ENCODE measurements around the gene STX1A. TPM values are rescaled to one million over a fixed set of nuclear protein-coding genes. Genes with fewer than 3 reads are reported as not detected.
"Not testable (repeated sequence)": the region's sequence is repeated elsewhere in the genome, so short reads cannot be mapped to it uniquely, and the experiment has no call there.

STX1A gene
- polyA plus RNA-seq, 1 donor from 2014 or later, result 1.6 TPM

- H3K27ac Mint-ChIP-seq, result no peak overlapping the region
- no peaks in the 10 kb centered on the region for H3K9me3 Mint-ChIP-seq
- H3K4me3 Mint-ChIP-seq, result no peak overlapping the region
- H3K4me1 Mint-ChIP-seq, result peaks cover 0 to 10% (median 9%) of the 10 kb centered on the region in 3 donors
- H3K36me3 Mint-ChIP-seq, result peaks cover 10% of the 10 kb centered on the region
- no peaks in the 10 kb centered on the region for H3K27me3 Mint-ChIP-seq
Measured at GRCh38 chr7:73690646-73691045, 28.8 kb downstream of the STX1A start.

- Mint-ChIP-seq H3K9me3 (no peaks in the 10 kb centered on the region), H3K4me1 (peaks cover 6 to 13% (median 12%) of the 10 kb centered on the region in 3 donors), H3K4me3 (no peak overlapping the region), H3K36me3 (peaks cover 10% of the 10 kb centered on the region), H3K27ac (peak overlapping the region in 1 of 3 donors; percentile 44), H3K27me3 (no peaks in the 10 kb centered on the region)
Measured at GRCh38 chr7:73688288-73688687, 31.2 kb downstream of the STX1A start.

DNA sequence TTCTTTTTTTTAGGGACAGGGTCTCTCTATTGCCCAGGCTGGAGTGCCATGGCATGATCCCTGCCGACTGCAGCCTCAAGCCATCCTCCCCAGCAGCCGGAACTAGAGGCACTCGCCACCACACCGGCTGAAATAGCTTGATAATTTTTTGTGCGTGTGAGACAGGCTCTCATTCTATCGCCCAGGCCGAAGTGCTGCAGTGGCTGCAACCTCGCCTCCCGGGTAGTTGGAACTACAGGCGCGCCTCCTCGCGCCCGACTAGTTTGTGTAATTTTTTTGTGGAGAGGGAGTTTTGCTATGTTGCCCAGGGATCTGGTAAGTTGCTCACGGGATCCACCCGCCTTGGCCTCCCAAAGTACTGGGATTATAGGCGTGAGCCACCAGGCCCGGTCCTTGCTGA is 34.2 kb downstream of the STX1A start:
- H3K27ac Mint-ChIP-seq, result peak overlapping the region in 1 of 3 donors; percentile 45
- no peaks in the 10 kb centered on the region for H3K9me3 Mint-ChIP-seq
- peaks cover 4% of the 10 kb centered on the region for H3K36me3 Mint-ChIP-seq
- H3K4me1 Mint-ChIP-seq, result peaks cover 16 to 27% (median 23%) of the 10 kb centered on the region in 3 donors
- no peaks in the 10 kb centered on the region for H3K27me3 Mint-ChIP-seq
- H3K4me3 Mint-ChIP-seq, result peak overlapping the region; percentile 39 to 98 (median 64)

DNA sequence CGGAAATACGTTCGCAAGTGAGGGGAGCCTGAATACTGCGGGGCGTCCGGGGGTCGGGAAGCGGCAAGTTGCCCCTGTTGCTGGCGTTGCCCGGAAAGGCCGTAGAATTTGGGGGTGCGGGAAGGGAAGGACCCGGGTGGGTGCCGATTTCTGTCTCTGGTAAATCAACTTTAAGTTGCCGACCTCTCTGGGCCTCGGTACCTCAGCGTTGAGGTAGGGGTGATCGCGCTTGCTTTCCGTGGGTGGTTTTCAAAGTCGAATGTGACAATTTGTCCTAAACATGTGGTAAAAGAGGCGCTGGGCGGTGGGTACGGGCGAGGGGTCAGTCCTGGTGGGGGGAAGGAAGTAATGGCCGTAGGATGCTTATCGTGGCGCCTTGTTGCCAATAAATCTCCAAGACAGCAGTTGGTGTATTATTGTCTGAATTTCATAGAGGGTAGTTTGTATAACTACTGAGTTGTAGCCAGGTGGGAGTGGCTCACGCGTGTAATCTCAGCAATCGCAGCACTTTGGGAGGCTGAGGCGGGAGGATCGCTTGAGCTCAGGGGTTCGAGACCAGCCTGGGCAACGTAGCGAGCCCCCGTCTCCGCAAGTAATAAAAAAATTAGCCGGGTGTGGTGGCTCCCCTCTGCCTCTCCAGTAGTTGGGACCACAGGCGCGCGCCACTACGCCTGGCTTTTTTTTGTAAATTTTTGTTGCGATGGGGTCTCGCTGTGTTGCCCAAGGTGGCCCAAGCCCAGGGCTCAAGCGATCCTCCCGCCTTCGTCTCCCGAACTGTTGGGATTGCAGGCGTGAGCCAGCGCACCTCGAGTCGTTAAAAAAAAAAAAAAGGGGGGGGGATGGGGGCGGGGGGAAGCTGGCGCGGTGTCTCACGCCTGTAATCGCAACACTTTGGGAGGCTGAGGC is 35.4 kb downstream of the STX1A start:
- H3K4me1 Mint-ChIP-seq, result peaks cover 16 to 22% (median 17%) of the 10 kb centered on the region in 3 donors

DNA sequence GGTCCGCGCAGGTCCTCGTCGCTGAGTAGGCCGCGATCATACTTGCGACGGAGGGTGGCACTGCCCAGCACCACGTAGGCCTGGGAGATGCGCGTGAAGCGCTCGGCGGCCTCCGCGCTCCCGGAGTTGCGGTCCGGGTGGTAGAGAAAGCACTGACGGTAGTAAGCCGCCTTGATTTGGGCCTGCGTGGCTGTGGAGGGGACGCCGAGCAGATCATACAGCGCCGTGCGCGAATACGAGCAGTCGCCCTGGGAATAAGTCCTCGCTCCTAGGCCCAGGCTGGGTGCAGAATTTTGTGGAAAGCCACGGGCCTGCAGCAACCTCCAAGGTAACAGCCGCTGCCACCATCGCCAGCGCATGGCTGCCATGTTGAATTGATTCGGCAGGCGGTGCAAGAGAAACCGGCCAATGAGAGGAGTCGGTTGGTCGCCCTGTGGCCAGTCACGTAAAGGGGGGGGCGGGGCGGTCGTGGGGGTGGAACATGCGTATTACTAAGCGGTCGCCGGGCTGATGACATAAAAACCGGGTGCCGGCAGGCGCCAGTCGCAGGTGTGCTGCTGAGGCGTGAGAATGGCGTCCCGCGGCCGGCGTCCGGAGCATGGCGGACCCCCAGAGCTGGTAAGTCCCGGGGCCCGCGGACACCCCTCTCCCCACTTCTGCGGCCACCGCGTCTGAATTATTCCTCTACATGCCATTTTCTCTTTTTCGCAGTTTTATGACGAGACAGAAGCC is 36.2 kb downstream of the STX1A start, which contains the start of the genes BUD23 and DNAJC30:
BUD23 (plus strand) TSS at position 542 of the 732 bp plus-strand sequence; CDS start at position 571, 29 bp downstream.
DNAJC30 (minus strand) TSS at position 398 of the 732 bp plus-strand sequence; CDS start at position 368, 30 bp downstream.
- peak within 1 kb of the TSS; percentile 93 to 96 (median 96) for H3K27ac Mint-ChIP-seq
- H3K4me1 Mint-ChIP-seq, result peaks cover 16 to 18% (median 18%) of the 10 kb centered on the region in 3 donors
- H3K4me3 Mint-ChIP-seq, result peak within 1 kb of the TSS; percentile 97 to 99 (median 98)
- no peaks in the 10 kb centered on the region for H3K9me3 Mint-ChIP-seq
- no peaks in the 10 kb centered on the region for H3K36me3 Mint-ChIP-seq
- H3K27me3 Mint-ChIP-seq, result no peaks in the 10 kb centered on the region

More for the DNA sequence above, 35.4 kb downstream of the STX1A start:
- no peaks in the 10 kb centered on the region for H3K9me3 Mint-ChIP-seq
- H3K27ac Mint-ChIP-seq, result peak overlapping the region; percentile 93 to 96 (median 96)
- H3K4me3 Mint-ChIP-seq, result peak overlapping the region; percentile 97 to 99 (median 98)
- peaks cover 4% of the 10 kb centered on the region for H3K36me3 Mint-ChIP-seq
- no peaks in the 10 kb centered on the region for H3K27me3 Mint-ChIP-seq

DNA sequence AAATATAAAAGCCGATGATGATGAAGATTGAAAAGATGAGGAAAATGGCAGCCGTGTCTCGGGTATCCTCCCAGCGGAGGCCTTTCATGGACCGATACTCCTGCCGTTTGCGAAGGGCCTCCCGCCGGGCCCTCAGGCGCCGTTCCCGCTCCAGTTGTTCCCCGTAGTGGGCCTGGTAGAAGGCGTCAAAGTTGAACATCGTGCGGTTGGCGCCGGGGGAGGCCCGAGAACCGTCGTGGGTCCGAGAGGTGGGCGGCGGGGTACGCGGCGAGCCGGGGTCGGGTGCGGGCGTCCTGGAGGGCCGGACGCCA is 36.8 kb downstream of the STX1A start:
- H3K9me3 Mint-ChIP-seq, result no peaks in the 10 kb centered on the region
- peak overlapping the region; percentile 97 to 99 (median 98) for H3K4me3 Mint-ChIP-seq
- peak overlapping the region; percentile 23 to 96 (median 96) for H3K27ac Mint-ChIP-seq
- no peaks in the 10 kb centered on the region for H3K36me3 Mint-ChIP-seq
- H3K4me1 Mint-ChIP-seq, result peaks cover 16 to 18% (median 18%) of the 10 kb centered on the region in 3 donors
- no peaks in the 10 kb centered on the region for H3K27me3 Mint-ChIP-seq

DNA sequence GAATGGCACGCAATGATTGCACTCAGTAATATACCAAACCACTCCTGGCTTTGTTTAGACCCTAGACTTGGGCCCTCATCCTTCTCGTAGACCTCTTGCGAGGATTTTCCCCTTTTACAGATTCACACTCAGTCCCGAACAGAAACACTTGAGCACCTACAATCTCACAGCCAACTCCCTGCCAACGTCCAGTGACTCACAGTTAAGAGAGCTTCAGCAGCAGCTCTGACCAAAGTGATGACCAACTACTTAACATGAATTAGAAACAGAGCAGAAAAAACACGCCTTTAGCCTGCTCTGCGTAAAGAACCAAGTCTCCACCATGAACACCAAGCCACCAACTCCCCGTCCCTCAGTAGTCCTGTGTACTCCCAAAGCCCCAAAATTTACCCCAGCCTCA is 38.4 kb downstream of the STX1A start:
- Mint-ChIP-seq H3K4me1 (peaks cover 16 to 18% (median 18%) of the 10 kb centered on the region in 3 donors), H3K27ac (peak overlapping the region in 1 of 3 donors; percentile 61), H3K27me3 (no peaks in the 10 kb centered on the region), H3K9me3 (no peaks in the 10 kb centered on the region), H3K4me3 (peak overlapping the region; percentile 65 to 98 (median 88)), H3K36me3 (no peaks in the 10 kb centered on the region)

DNA sequence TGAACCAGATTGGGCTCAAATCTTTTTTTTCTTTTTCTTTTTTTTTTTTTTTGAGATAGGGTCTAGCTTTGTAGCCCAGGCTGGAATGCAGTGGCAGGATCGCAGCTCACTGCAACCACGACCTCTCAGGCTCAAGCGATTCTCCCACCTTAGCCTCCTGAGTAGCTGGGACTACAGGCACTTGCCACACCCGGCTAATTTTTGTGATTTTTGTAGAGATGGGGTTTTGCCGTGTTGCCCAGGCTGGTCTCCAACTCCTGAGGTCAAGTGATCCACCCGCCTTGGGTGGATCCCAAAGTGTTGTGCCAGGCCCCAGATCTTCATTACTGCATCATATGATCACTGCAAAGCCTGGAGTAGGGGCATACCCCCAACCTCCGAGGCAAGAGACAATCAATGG is 39.0 kb downstream of the STX1A start:
- H3K4me3 Mint-ChIP-seq, result peak overlapping the region in 3 of 4 donors; percentile 12 to 98 (median 97)
- no peaks in the 10 kb centered on the region for H3K9me3 Mint-ChIP-seq
- no peaks in the 10 kb centered on the region for H3K27me3 Mint-ChIP-seq
- H3K27ac Mint-ChIP-seq, result peak overlapping the region in 2 of 3 donors; percentile 20 to 61
- no peaks in the 10 kb centered on the region for H3K36me3 Mint-ChIP-seq
- peaks cover 16 to 18% (median 17%) of the 10 kb centered on the region in 3 donors for H3K4me1 Mint-ChIP-seq

DNA sequence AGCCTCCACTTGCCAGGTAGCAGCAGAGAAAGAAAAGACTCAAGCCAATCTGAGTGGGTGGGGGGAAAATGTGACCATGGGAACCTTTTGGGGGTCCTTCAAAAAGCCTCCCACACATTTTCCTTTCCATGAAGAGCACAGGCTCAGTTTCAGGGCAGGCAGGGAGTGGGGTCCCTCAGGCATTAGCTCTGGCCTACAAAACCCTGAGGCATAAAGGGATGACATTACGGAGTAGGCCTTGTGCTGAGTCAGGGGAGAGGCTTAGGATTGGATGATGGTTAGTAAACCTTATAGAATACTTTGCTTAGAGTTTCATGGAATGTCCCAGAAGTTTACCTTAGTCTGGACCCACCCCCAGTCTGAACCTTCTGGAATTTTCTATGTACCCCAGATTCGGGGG is 39.8 kb downstream of the STX1A start:
- Mint-ChIP-seq H3K27me3 (no peaks in the 10 kb centered on the region), H3K4me1 (peaks cover 16 to 18% (median 17%) of the 10 kb centered on the region in 3 donors), H3K4me3 (peak overlapping the region in 1 of 4 donors; percentile 75), H3K36me3 (no peaks in the 10 kb centered on the region), H3K27ac (peak overlapping the region in 1 of 3 donors; percentile 25), H3K9me3 (no peaks in the 10 kb centered on the region)

- Mint-ChIP-seq H3K27ac (peak overlapping the region in 1 of 3 donors; percentile 25), H3K4me1 (peaks cover 15 to 16% (median 15%) of the 10 kb centered on the region in 3 donors), H3K4me3 (peak overlapping the region in 2 of 4 donors; percentile 25 to 81), H3K9me3 (no peaks in the 10 kb centered on the region), H3K36me3 (no peaks in the 10 kb centered on the region), H3K27me3 (no peaks in the 10 kb centered on the region)
Measured at GRCh38 chr7:73678862-73679261, 40.6 kb downstream of the STX1A start.

- not testable (repeated sequence) for H3K4me3 Mint-ChIP-seq, H3K27ac Mint-ChIP-seq, H3K9me3 Mint-ChIP-seq, H3K4me1 Mint-ChIP-seq, H3K36me3 Mint-ChIP-seq, H3K27me3 Mint-ChIP-seq
Measured at GRCh38 chr7:73676062-73676461, 43.4 kb downstream of the STX1A start.

- no peak overlapping the region for H3K27ac Mint-ChIP-seq
Measured at GRCh38 chr7:73674468-73675124, 44.9 kb downstream of the STX1A start.

GRCh38 chr7:73671857-73672445 is 47.5 kb downstream of the STX1A start:
- H3K4me1 Mint-ChIP-seq, result peaks cover 0 to 3% (median 3%) of the 10 kb centered on the region in 3 donors
- H3K9me3 Mint-ChIP-seq, result no peaks in the 10 kb centered on the region
- peak overlapping the region in 1 of 3 donors; percentile 13 for H3K27ac Mint-ChIP-seq
- H3K4me3 Mint-ChIP-seq, result peak overlapping the region in 1 of 4 donors; percentile 67
- H3K27me3 Mint-ChIP-seq, result peaks cover 6% of the 10 kb centered on the region
- H3K36me3 Mint-ChIP-seq, result no peaks in the 10 kb centered on the region

More at GRCh38 chr7:73674468-73675124, 44.9 kb downstream of the STX1A start:
- Mint-ChIP-seq H3K36me3 (no peaks in the 10 kb centered on the region), H3K4me1 (peaks cover 0 to 2% (median 0%) of the 10 kb centered on the region in 3 donors), H3K4me3 (no peak overlapping the region), H3K27me3 (peaks cover 1% of the 10 kb centered on the region), H3K9me3 (no peaks in the 10 kb centered on the region)

GRCh38 chr7:73671322-73671661 is 48.2 kb downstream of the STX1A start:
- Mint-ChIP-seq H3K27me3 (peaks cover 6% of the 10 kb centered on the region), H3K4me1 (peaks cover 0 to 3% (median 3%) of the 10 kb centered on the region in 3 donors), H3K9me3 (no peaks in the 10 kb centered on the region), H3K4me3 (no peak overlapping the region), H3K27ac (no peak overlapping the region), H3K36me3 (no peaks in the 10 kb centered on the region)
